ENCODE data around the gene GC. TPM values are rescaled to one million over a fixed set of nuclear protein-coding genes. Genes with fewer than 3 reads are reported as not detected.

The GC gene
- total RNA-seq, 1 experiment from 2014 or later, result not detected

GRCh38 chr4:71768123-71768522 lies 15.8 kb downstream of the GC start:
- Histone ChIP-seq H3K36me3 (ENCODE audit: low read depth) (no peaks in the 10 kb centered on the region), H4K20me1 (ENCODE audit: insufficient read depth) (no peaks in the 10 kb centered on the region), H3K4me2 (no peak overlapping the region), H3F3A (ENCODE audit: insufficient read depth, low read depth) (no peaks in the 10 kb centered on the region), H2AFZ (no peak overlapping the region), H3K4me1 (replicated peaks; ENCODE audit: insufficient read depth) (no peaks in the 10 kb centered on the region), H3K9me2 (ENCODE audit: insufficient read depth) (no peaks in the 10 kb centered on the region), H3K79me2 (ENCODE audit: low read depth) (no peaks in the 10 kb centered on the region), H3K4me3 (no peak overlapping the region), H3K9me3 (ENCODE audit: insufficient read depth, low read depth) (no peaks in the 10 kb centered on the region), H3K27ac (no peak overlapping the region), H3K27me3 (ENCODE audit: insufficient read depth, low read depth) (no peaks in the 10 kb centered on the region)
- CTCF ChIA-PET, result no interaction called here
- POLR2A ChIA-PET (ENCODE audit: unreplicated experiment), result no interaction called here
- no peak for DNase-seq
- intact Hi-C loops (cut with micrococcal nuclease; ENCODE audit: unreplicated experiment), result no loop called here
- BruUV-seq (replicated peaks), result no TSS peak
- TF ChIP-seq CTCF (conservative IDR thresholded peaks at IDR 0.05) (no peak), EZH2 (IDR thresholded peaks at IDR 0.05; ENCODE audit: low read depth) (no peak)

GRCh38 chr4:71765821-71766383 lies 18.0 kb downstream of the GC start:
- no peaks in the 10 kb centered on the region for H3K4me1 ChIP-seq (replicated peaks; ENCODE audit: insufficient read depth)
- no peak overlapping the region for H3K27ac ChIP-seq
- BruUV-seq (replicated peaks), result no TSS peak
- H3F3A ChIP-seq (ENCODE audit: insufficient read depth, low read depth), result no peaks in the 10 kb centered on the region
- H3K4me3 ChIP-seq, result no peak overlapping the region
- H3K27me3 ChIP-seq (ENCODE audit: insufficient read depth, low read depth), result no peaks in the 10 kb centered on the region
- no peak for DNase-seq
- intact Hi-C loops (cut with micrococcal nuclease; ENCODE audit: unreplicated experiment), result no loop called here
- no peaks in the 10 kb centered on the region for H3K9me2 ChIP-seq (ENCODE audit: insufficient read depth)
- H3K4me2 ChIP-seq, result no peak overlapping the region
- H2AFZ ChIP-seq, result no peak overlapping the region
- H3K36me3 ChIP-seq (ENCODE audit: low read depth), result no peaks in the 10 kb centered on the region
- ChIA-PET POLR2A (ENCODE audit: unreplicated experiment) (no interaction called here), CTCF (interaction anchor here (0.6 to 0.7 kb wide), 2 partner anchors 520 to 937 kb away, joined by 3 read pairs; no protein-coding TSS in a partner anchor)
- no peaks in the 10 kb centered on the region for H3K79me2 ChIP-seq (ENCODE audit: low read depth)
- no peaks in the 10 kb centered on the region for H4K20me1 ChIP-seq (ENCODE audit: insufficient read depth)
- no peak for TF ChIP-seq CTCF (conservative IDR thresholded peaks at IDR 0.05)
- no peak for TF ChIP-seq EZH2 (IDR thresholded peaks at IDR 0.05; ENCODE audit: low read depth)
- no peaks in the 10 kb centered on the region for H3K9me3 ChIP-seq (ENCODE audit: insufficient read depth, low read depth)

- no peaks in the 10 kb centered on the region for H3K79me2 ChIP-seq (ENCODE audit: low read depth)
- H3K27me3 ChIP-seq (ENCODE audit: insufficient read depth, low read depth), result no peaks in the 10 kb centered on the region
- H3K9me2 ChIP-seq (ENCODE audit: insufficient read depth), result no peaks in the 10 kb centered on the region
- no peak overlapping the region for H2AFZ ChIP-seq
- H3K27ac ChIP-seq, result no peak overlapping the region
- no peaks in the 10 kb centered on the region for H3F3A ChIP-seq (ENCODE audit: insufficient read depth, low read depth)
- H3K4me3 ChIP-seq, result no peak overlapping the region
- H3K4me2 ChIP-seq, result no peak overlapping the region
- H4K20me1 ChIP-seq (ENCODE audit: insufficient read depth), result no peaks in the 10 kb centered on the region
- H3K36me3 ChIP-seq (ENCODE audit: low read depth), result no peaks in the 10 kb centered on the region
- ChIA-PET POLR2A (ENCODE audit: unreplicated experiment) (no interaction called here), CTCF (no interaction called here)
- no peaks in the 10 kb centered on the region for H3K9me3 ChIP-seq (ENCODE audit: insufficient read depth, low read depth)
- intact Hi-C loops (cut with micrococcal nuclease; ENCODE audit: unreplicated experiment), result no loop called here
- TF ChIP-seq EZH2 (IDR thresholded peaks at IDR 0.05; ENCODE audit: low read depth), result no peak
- TF ChIP-seq CTCF (conservative IDR thresholded peaks at IDR 0.05), result no peak
- DNase-seq, result no peak
- no peaks in the 10 kb centered on the region for H3K4me1 ChIP-seq (replicated peaks; ENCODE audit: insufficient read depth)
- no TSS peak for BruUV-seq (replicated peaks)
Observed at GRCh38 chr4:71765350-71765749, 18.5 kb downstream of the GC start.
